B cell (primary cell): ENCODE results near the gene TERB1. TPM values are rescaled to one million over a fixed set of nuclear protein-coding genes. Genes with fewer than 3 reads are reported as not detected.

Experiments used
- ATAC-seq: fragments of 200-7000 bp; cut with Tn5 transposase; one replicate; pipeline ENCODE4 v1.10.0; 2021; ENCODE audit warnings: low read depth, mild to moderate bottlenecking, moderate number of reproducible peaks, moderate library complexity
- CTCF ChIA-PET: fragments of 350-600 bp; sonication (Branson Sonifier 250); formaldehyde crosslinking; loops from one replicate; lab custom pipeline; 2021; ENCODE audit warnings: antibody characterized with exemption, inconsistent platforms; lab: Charles Lee
- POLR2A ChIA-PET: fragments of 350-600 bp; sonication (Branson Sonifier 250); formaldehyde crosslinking; loops from one replicate; lab custom pipeline; 2021; ENCODE audit warnings: antibody characterized with exemption; lab: Charles Lee
- DNase-seq: peaks from one replicate; pipeline ENCODE4 v3.0.0; 2013
- H2AFZ ChIP-seq: 2 replicates; pipeline ENCODE4 v1.6.1; 2012; ENCODE audit warnings: mild to moderate bottlenecking, low read depth, low read length; ENCODE audit not compliant: insufficient read depth, poor library complexity, severe bottlenecking
- H3K27ac ChIP-seq, 2 donors: 1 replicate in 1 of 2; 2 replicates in 1 of 2; pipeline ENCODE4 v1.5.1; 2012 to 2013; ENCODE audit warnings: low read length in 2 of 2, mild to moderate bottlenecking in 2 of 2, moderate library complexity in 1 of 2
- H3K27me3 ChIP-seq, 4 experiments: fragments of 200-600 bp in 1 of 4; sonication (generic) in 1 of 4; replicated peaks in 1 of 4; 1 replicate in 2 of 4; 2 replicates in 2 of 4; pipeline versions ENCODE4 v1.6.1 to v1.7.0; 2013 to 2016; ENCODE audit warnings: low read length in 3 of 4, mild to moderate bottlenecking in 2 of 4, mixed read lengths in 1 of 4, moderate library complexity in 1 of 4; ENCODE audit not compliant: insufficient read depth in 4 of 4, control insufficient read depth in 3 of 4; ENCODE audit errors: control extremely low read depth in 1 of 4
- H3K36me3 ChIP-seq, 2 experiments: replicated peaks in 1 of 2; 1 replicate in 1 of 2; 2 replicates in 1 of 2; pipeline versions ENCODE4 v1.6.1 to v1.7.1; 2013; ENCODE audit warnings: low read length in 1 of 2; ENCODE audit not compliant: insufficient read depth in 2 of 2, control insufficient read depth in 1 of 2; ENCODE audit errors: control extremely low read depth in 1 of 2, extremely low read depth in 1 of 2
- H3K4me1 ChIP-seq, 2 donors: fragments of 200-600 bp in 1 of 2; sonication (generic) in 1 of 2; 1 replicate in 1 of 2; 2 replicates in 1 of 2; pipeline versions ENCODE4 v1.5.1 to v1.6.1; 2013 to 2017; ENCODE audit warnings: low read length in 2 of 2; ENCODE audit not compliant: control insufficient read depth in 2 of 2, insufficient read depth in 2 of 2
- H3K4me2 ChIP-seq: replicated peaks from 2 replicates; pipeline ENCODE3; 2012; ENCODE audit warnings: mild to moderate bottlenecking, low read depth, low read length; ENCODE audit not compliant: poor library complexity, severe bottlenecking
- H3K4me3 ChIP-seq, 5 experiments: fragments of 200-600 bp in 1 of 5; sonication (generic) in 1 of 5; 1 replicate in 3 of 5; 2 replicates in 2 of 5; pipeline versions ENCODE4 v1.5.1 to v1.7.0; 2011 to 2016; ENCODE audit warnings: low read length in 4 of 5, mild to moderate bottlenecking in 4 of 5, low read depth in 2 of 5, control low read depth in 1 of 5, moderate library complexity in 1 of 5; ENCODE audit not compliant: insufficient read depth in 1 of 5; ENCODE audit errors: control extremely low read depth in 1 of 5, extremely low read depth in 1 of 5
- H3K79me2 ChIP-seq: fragments of 200-600 bp; sonication (generic); one replicate; pipeline ENCODE4 v1.6.0; 2016; ENCODE audit warnings: low read length; ENCODE audit not compliant: control insufficient read depth, insufficient read depth
- H3K9ac ChIP-seq: fragments of 200-600 bp; sonication (generic); 2 replicates; pipeline ENCODE4 v1.6.1; 2017; ENCODE audit warnings: mild to moderate bottlenecking, low read length, moderate library complexity
- H3K9me3 ChIP-seq, 3 donors: one replicate each; pipeline versions ENCODE4 v1.6.1 to v1.7.1; 2013; ENCODE audit warnings: low read length in 2 of 3; ENCODE audit not compliant: control insufficient read depth in 2 of 3, insufficient read depth in 1 of 3; ENCODE audit errors: control extremely low read depth in 1 of 3
- H4K20me1 ChIP-seq: 2 replicates; pipeline ENCODE4 v1.6.0; 2012; ENCODE audit warnings: mild to moderate bottlenecking, low read length; ENCODE audit not compliant: insufficient read depth, control insufficient read depth, poor library complexity, severe bottlenecking
- H3K27ac Mint-ChIP-seq: one replicate; pipeline ENCODE4 v1.8.0; 2021; ENCODE audit warnings: mixed read lengths
- H3K27me3 Mint-ChIP-seq: one replicate; pipeline ENCODE4 v1.8.0; 2021; ENCODE audit warnings: mixed read lengths
- H3K4me1 Mint-ChIP-seq: one replicate; pipeline ENCODE4 v1.8.0; 2021; ENCODE audit warnings: mixed read lengths
- H3K4me3 Mint-ChIP-seq: one replicate; pipeline ENCODE4 v1.8.0; 2021; ENCODE audit warnings: mixed read lengths
- H3K9me3 Mint-ChIP-seq: one replicate; pipeline ENCODE4 v1.8.0; 2022; ENCODE audit warnings: mixed read lengths; ENCODE audit not compliant: insufficient read depth
- EZH2 ChIP-seq: IDR thresholded peaks from 2 replicates; pipeline ENCODE4 v1.6.1; 2012; ENCODE audit warnings: borderline replicate concordance, low read depth, mild to moderate bottlenecking, moderate library complexity, low read length; ENCODE audit not compliant: insufficient read depth, poor library complexity, severe bottlenecking
- WGBS: methylation state at CpG from one replicate; pipeline ENCODE4 v1.1.5; 2013; ENCODE audit warnings: missing lambda C conversion rate; ENCODE audit not compliant: insufficient coverage; 5-methylcytosine and 5-hydroxymethylcytosine counted together
- intact Hi-C: fragments of 100-400 bp; cut with micrococcal nuclease; formaldehyde crosslinking; loops from one replicate; pipeline ENCODE4 v1.10.0; 2022
- polyA plus RNA-seq: library from polyadenylated mRNA; depleted of rRNA; stranded (reverse); fragments of >200 nt; gene quantifications from 2 replicates; pipeline ENCODE4 v1.2.3, GENCODE V29; 2012
- total RNA-seq, 2 donors: library from RNA; stranded (reverse); fragments of 120-200 nt in 1 of 2; gene quantifications; 1 replicate in 1 of 2; 2 replicates in 1 of 2; pipeline versions ENCODE4 v1.2.3 to v1.2.4, GENCODE V29; 2013 to 2022
- TF ChIP-seq, protein P1 (sequence below): fragments of 200-600 bp; IDR thresholded peaks from one replicate; pipeline ENCODE4 v1.8.0; 2022; ENCODE audit warnings: antibody characterized with exemption, mild to moderate bottlenecking

The TERB1 gene
- total and polyA plus RNA-seq, 2 donors (not counting 1 experiment from before 2014, with no cell fraction given), result 0.71 TPM; not detected in 1

DNA sequence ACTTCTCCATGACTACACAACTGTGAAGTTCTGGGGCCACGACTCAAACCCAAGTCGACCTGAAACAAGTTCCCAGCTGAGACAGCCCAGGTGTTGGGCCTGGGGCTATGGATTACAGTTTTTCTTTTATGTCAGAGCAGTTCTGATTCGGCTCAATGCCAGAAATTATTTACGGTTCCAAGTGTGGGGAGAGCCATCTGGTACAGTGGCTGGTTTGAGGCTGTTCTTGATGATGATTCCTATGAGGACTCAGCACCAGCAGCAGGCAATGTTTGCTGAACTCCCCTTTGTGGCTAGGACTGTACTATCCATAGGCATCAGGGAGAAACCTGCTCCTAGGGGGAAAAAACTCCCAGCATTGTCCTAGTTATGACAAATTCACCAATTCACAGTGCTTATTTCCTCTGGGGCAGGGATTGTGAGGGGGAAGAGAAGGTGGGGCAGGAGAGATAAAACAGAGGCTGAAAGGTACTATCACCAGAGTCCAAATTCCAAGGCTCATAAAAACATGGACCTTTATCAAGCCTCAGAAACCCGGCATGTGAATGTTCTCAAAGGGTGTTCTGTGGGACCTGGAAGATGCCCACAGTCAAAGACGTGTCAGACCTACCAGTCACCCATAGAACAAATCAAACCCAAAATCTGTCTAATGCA is 86.6 kb downstream of the TERB1 start:
- no peak overlapping the region for H3K4me2 ChIP-seq
- Mint-ChIP-seq H3K9me3 (no peaks in the 10 kb centered on the region), H3K4me1 (no peaks in the 10 kb centered on the region), H3K4me3 (no peak overlapping the region), H3K27me3 (peaks cover 6% of the 10 kb centered on the region), H3K27ac (no peak overlapping the region)
- H2AFZ ChIP-seq, result no peak overlapping the region
- ATAC-seq (no peak), DNase-seq (no peak)
- 82% methylated on average over 4 of the region's 6 CpGs for WGBS
- H3K27me3 ChIP-seq, result no peaks in the 10 kb centered on the region
- TF ChIP-seq, protein P1, sequence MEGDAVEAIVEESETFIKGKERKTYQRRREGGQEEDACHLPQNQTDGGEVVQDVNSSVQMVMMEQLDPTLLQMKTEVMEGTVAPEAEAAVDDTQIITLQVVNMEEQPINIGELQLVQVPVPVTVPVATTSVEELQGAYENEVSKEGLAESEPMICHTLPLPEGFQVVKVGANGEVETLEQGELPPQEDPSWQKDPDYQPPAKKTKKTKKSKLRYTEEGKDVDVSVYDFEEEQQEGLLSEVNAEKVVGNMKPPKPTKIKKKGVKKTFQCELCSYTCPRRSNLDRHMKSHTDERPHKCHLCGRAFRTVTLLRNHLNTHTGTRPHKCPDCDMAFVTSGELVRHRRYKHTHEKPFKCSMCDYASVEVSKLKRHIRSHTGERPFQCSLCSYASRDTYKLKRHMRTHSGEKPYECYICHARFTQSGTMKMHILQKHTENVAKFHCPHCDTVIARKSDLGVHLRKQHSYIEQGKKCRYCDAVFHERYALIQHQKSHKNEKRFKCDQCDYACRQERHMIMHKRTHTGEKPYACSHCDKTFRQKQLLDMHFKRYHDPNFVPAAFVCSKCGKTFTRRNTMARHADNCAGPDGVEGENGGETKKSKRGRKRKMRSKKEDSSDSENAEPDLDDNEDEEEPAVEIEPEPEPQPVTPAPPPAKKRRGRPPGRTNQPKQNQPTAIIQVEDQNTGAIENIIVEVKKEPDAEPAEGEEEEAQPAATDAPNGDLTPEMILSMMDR, result no peak
- TF ChIP-seq EZH2, result no peak
- no peak overlapping the region for H3K4me3 ChIP-seq
- CTCF ChIA-PET, result no interaction called here
- intact Hi-C loops, result no loop called here
- no peaks in the 10 kb centered on the region for H3K79me2 ChIP-seq
- H4K20me1 ChIP-seq, result no peaks in the 10 kb centered on the region
- POLR2A ChIA-PET, result interaction anchor here (0.6 to 0.7 kb wide), 2 partner anchors 166 to 553 kb away, joined by 4 to 7 read pairs; partner anchors contain the start of gene PDP2
- no peaks in the 10 kb centered on the region for H3K4me1 ChIP-seq
- H3K9ac ChIP-seq, result no peak overlapping the region
- H3K27ac ChIP-seq, result no peak overlapping the region
- peaks cover 0 to 5% of the 10 kb centered on the region in 2 experiments for H3K36me3 ChIP-seq
- H3K9me3 ChIP-seq, result peaks cover 0 to 14% (median 0%) of the 10 kb centered on the region in 3 donors

DNA sequence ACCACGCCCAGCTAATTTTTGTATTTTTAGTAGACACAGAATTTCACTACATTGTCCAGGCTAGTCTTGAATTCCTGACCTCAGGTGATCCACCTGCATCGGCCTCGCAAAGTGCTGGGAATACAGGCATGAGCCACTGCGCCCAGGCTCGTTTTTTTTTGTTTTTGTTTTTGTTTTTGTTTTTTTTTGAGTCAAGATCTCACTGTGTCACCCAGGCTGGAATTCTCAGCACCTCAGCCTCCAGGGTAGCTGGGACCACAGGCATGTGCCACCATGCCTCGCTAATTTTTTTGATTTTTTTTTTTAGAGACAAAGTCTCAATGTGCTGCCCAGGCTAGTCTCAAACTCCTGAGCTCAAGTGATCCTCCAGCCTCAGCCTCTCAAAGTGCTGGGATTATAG is 87.3 kb downstream of the TERB1 start:
- no peak for DNase-seq
- 98% methylated on average over 6 of the region's 6 CpGs for WGBS
- no peak overlapping the region for H3K9ac ChIP-seq
- no peaks in the 10 kb centered on the region for H3K79me2 ChIP-seq
- TF ChIP-seq, protein P1, result no peak
- TF ChIP-seq EZH2, result no peak
- H3K4me3 ChIP-seq, result no peak overlapping the region
- no peaks in the 10 kb centered on the region for H3K27me3 ChIP-seq
- Mint-ChIP-seq H3K4me1 (no peaks in the 10 kb centered on the region), H3K9me3 (no peaks in the 10 kb centered on the region), H3K27me3 (peaks cover 8% of the 10 kb centered on the region), H3K27ac (no peak overlapping the region), H3K4me3 (no peak overlapping the region)
- intact Hi-C loops, result no loop called here
- peaks cover 0 to 14% (median 0%) of the 10 kb centered on the region in 3 donors for H3K9me3 ChIP-seq
- H3K4me2 ChIP-seq, result no peak overlapping the region
- H3K4me1 ChIP-seq, result no peaks in the 10 kb centered on the region
- H3K36me3 ChIP-seq, result peaks cover 0 to 2% of the 10 kb centered on the region in 2 experiments
- no peak overlapping the region for H3K27ac ChIP-seq
- ChIA-PET CTCF (no interaction called here), POLR2A (interaction anchor here (0.6 to 0.8 kb wide), 4 partner anchors 18 to 554 kb away, joined by 3 to 12 read pairs (median 6); partner anchors contain the start of genes CKLF, CMTM4 and PDP2)
- H4K20me1 ChIP-seq, result no peaks in the 10 kb centered on the region
- H2AFZ ChIP-seq, result no peak overlapping the region
- no peak for ATAC-seq
